Measurements from ENCODE around the gene SLC1A7. TPM values are rescaled to one million over a fixed set of nuclear protein-coding genes. Genes with fewer than 3 reads are reported as not detected.
A peak's percentile ranks its signal among the peaks of the same experiment; 100 is the strongest.

The SLC1A7 gene
- total RNA-seq, 6 experiments from 2014 or later: 0.31 to 1.3 (median 0.61) TPM

DNA sequence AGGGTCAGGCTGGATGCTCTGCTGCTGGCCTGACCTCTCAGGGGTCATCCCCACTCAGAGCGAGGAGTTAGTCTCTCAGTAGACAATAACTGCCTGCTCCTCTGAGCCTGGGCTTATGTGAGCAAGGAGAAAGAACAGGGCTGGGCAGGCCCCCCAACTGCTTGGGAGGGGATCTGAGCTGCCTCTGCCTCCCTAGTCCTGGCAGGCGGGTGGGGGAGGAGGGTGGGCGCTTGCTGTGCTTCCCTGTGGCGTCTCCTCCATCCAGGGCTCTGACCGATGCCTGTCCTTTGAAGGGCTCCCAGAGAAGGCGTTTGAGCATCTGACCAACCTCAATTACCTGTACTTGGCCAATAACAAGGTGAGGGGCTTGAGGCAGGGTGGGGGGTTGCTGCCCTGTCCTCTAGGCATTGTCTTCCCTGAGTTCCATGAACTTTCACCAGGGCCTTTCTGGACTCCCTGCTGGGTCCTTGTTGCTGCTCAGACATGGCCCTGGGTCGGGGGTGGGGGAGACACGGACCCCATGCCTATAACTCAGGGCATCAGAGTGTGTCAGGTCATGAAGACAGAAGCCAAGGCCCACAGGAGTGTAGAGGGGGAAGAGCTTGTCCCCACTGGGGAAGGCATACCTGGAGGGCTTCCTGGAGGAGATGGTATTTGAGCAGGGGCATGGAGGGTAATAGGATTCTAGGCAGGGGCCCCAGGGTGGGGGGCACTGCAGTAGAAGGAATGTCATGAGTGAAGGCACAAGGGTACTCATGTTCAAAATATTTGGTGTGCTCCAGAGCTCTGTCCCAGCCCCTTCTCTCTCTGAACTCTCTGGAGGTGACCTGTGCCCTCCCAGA, 67.9 kb downstream of the SLC1A7 start:
- TF ChIP-seq, protein P1, sequence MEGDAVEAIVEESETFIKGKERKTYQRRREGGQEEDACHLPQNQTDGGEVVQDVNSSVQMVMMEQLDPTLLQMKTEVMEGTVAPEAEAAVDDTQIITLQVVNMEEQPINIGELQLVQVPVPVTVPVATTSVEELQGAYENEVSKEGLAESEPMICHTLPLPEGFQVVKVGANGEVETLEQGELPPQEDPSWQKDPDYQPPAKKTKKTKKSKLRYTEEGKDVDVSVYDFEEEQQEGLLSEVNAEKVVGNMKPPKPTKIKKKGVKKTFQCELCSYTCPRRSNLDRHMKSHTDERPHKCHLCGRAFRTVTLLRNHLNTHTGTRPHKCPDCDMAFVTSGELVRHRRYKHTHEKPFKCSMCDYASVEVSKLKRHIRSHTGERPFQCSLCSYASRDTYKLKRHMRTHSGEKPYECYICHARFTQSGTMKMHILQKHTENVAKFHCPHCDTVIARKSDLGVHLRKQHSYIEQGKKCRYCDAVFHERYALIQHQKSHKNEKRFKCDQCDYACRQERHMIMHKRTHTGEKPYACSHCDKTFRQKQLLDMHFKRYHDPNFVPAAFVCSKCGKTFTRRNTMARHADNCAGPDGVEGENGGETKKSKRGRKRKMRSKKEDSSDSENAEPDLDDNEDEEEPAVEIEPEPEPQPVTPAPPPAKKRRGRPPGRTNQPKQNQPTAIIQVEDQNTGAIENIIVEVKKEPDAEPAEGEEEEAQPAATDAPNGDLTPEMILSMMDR (IDR thresholded peaks at IDR 0.05): no peak
- TF ChIP-seq POLR2A (IDR thresholded peaks at IDR 0.05): no peak
- no peak for ATAC-seq
- intact Hi-C loops (cut with DNase I): no loop called here
- Histone ChIP-seq H3K27me3 (no peaks in the 10 kb centered on the region), H3K27ac (no peak overlapping the region), H3K9me3 (no peaks in the 10 kb centered on the region), H3K4me3 (no peak overlapping the region), H3K4me1 (peaks cover 0 to 6% (median 0%) of the 10 kb centered on the region in 4 donors), H3K36me3 (no peaks in the 10 kb centered on the region)
- DNase-seq: peak; percentile 4 to 27 (median 15)
- WGBS (ENCODE audit: insufficient coverage, low coverage, low lambda C conversion rate, missing lambda C conversion rate): 60% methylated on average over 1 of the region's 8 CpGs

DNA sequence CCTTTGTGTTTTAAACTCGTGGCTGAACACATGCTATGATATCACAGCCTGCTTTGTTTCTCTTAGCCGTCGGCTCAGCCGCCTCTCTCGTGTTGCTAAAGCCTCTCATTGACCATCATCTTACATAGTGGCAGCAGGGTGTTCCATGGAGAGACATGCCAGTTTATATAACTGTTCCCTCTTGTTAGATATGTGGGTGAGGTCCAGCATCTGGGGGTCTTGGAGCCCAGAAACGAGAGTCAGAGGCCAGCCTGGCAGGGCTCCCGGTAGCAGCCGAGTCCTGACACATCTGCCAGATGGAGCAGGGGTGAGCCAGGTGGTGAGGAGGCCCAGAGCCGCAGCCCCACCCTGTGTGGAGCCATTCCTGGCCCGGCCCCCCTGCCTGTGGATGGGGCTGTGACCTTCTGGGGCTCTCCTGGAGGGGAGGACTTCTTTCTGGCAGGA, 68.5 kb downstream of the SLC1A7 start:
- TF ChIP-seq, protein P1 (IDR thresholded peaks at IDR 0.05): no peak
- no peak for TF ChIP-seq POLR2A (IDR thresholded peaks at IDR 0.05)
- Histone ChIP-seq H3K4me1 (peaks cover 0 to 6% (median 0%) of the 10 kb centered on the region in 4 donors), H3K27me3 (no peaks in the 10 kb centered on the region), H3K4me3 (no peak overlapping the region), H3K9me3 (no peaks in the 10 kb centered on the region), H3K27ac (no peak overlapping the region), H3K36me3 (no peaks in the 10 kb centered on the region)
- ATAC-seq (no peak), DNase-seq (peak; percentile 10 to 46 (median 41))
- intact Hi-C loops (cut with DNase I): no loop called here
- WGBS (ENCODE audit: insufficient coverage, low coverage, low lambda C conversion rate, missing lambda C conversion rate): 92% methylated on average over 5 of the region's 10 CpGs

- intact Hi-C loops (cut with DNase I): no loop called here
- no peak overlapping the region for H3K27ac ChIP-seq
- DNase-seq: peak in 1 of 3 donors; percentile 28
- ATAC-seq: no peak
- no peaks in the 10 kb centered on the region for H3K9me3 ChIP-seq
- WGBS (ENCODE audit: insufficient coverage, low coverage, low lambda C conversion rate, missing lambda C conversion rate): 97% methylated on average over 7 of the region's 7 CpGs
- no peaks in the 10 kb centered on the region for H3K27me3 ChIP-seq
- H3K36me3 ChIP-seq: no peaks in the 10 kb centered on the region
- H3K4me1 ChIP-seq: peaks cover 0 to 6% (median 0%) of the 10 kb centered on the region in 4 donors
- no peak overlapping the region for H3K4me3 ChIP-seq
- no peak for TF ChIP-seq POLR2A (IDR thresholded peaks at IDR 0.05)
- TF ChIP-seq, protein P1 (IDR thresholded peaks at IDR 0.05): no peak
Observed at GRCh38 chr1:53073287-53073686, 69.2 kb downstream of the SLC1A7 start.

- WGBS (ENCODE audit: insufficient coverage, low coverage, low lambda C conversion rate, missing lambda C conversion rate): 95% methylated on average over 1 of the region's 1 CpG
- ATAC-seq: no peak
- Histone ChIP-seq H3K4me3 (no peak overlapping the region), H3K27me3 (no peaks in the 10 kb centered on the region), H3K4me1 (peaks cover 0 to 6% (median 0%) of the 10 kb centered on the region in 4 donors), H3K9me3 (no peaks in the 10 kb centered on the region), H3K27ac (no peak overlapping the region), H3K36me3 (no peaks in the 10 kb centered on the region)
- no peak for DNase-seq
- intact Hi-C loops (cut with DNase I): no loop called here
- no peak for TF ChIP-seq POLR2A (IDR thresholded peaks at IDR 0.05)
- TF ChIP-seq, protein P1 (IDR thresholded peaks at IDR 0.05): no peak
Observed at GRCh38 chr1:53071915-53072314, 70.5 kb downstream of the SLC1A7 start.
